Measurements from ENCODE around the gene RAB31. TPM values are rescaled to one million over a fixed set of nuclear protein-coding genes. Genes with fewer than 3 reads are reported as not detected.

RAB31 gene
- total RNA-seq, 1 experiment from 2014 or later: 6.1 TPM

DNA sequence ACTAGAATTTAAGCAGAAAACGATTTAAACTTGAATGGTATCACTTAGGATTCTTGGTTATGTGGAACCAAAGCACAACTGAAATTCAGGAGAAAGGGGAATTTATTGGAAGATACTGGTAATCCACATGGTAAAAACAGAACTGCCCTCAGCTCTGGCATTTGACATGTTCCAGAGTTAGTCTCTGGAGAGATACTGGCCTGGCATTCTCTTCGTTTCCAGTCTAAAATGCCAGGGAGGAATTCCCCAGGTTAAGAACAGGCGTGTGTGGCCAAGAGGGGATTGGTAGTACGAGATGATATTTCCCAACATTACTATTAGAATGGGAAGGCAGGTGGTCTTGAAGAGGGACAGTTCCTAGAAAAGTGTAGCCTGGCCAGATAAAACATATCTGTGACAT is 109.2 kb downstream of the RAB31 start:
- Histone ChIP-seq H3K4me3 (ENCODE audit: low read depth, low read length, poor library complexity, severe bottlenecking) (no peak overlapping the region), H3K9me3 (ENCODE audit: low read depth, low read length, poor library complexity, severe bottlenecking) (peaks cover 3% of the 10 kb centered on the region), H3K27ac (ENCODE audit: low read depth, low read length, poor library complexity, severe bottlenecking) (no peak overlapping the region), H3K36me3 (ENCODE audit: insufficient read depth, low read length, poor library complexity, severe bottlenecking) (no peaks in the 10 kb centered on the region), H3K27me3 (replicated peaks; ENCODE audit: insufficient read depth, low read depth, low read length, poor library complexity) (no peaks in the 10 kb centered on the region), H3K4me1 (ENCODE audit: insufficient read depth, low read length, poor library complexity, severe bottlenecking) (peaks cover 5% of the 10 kb centered on the region)
- ChIA-PET CTCF (no interaction called here), POLR2A (ENCODE audit: low non-redundant PET) (no interaction called here)
- intact Hi-C loops (cut with micrococcal nuclease; ENCODE audit: unreplicated experiment): no loop called here
- BruUV-seq (replicated peaks): no TSS peak
- no peak for DNase-seq (ENCODE audit: low spot score)
- TF ChIP-seq EZH2 (IDR thresholded peaks at IDR 0.05; ENCODE audit: borderline replicate concordance, low read depth, low read length, poor library complexity, severe bottlenecking): no peak
- TF ChIP-seq, protein P1, sequence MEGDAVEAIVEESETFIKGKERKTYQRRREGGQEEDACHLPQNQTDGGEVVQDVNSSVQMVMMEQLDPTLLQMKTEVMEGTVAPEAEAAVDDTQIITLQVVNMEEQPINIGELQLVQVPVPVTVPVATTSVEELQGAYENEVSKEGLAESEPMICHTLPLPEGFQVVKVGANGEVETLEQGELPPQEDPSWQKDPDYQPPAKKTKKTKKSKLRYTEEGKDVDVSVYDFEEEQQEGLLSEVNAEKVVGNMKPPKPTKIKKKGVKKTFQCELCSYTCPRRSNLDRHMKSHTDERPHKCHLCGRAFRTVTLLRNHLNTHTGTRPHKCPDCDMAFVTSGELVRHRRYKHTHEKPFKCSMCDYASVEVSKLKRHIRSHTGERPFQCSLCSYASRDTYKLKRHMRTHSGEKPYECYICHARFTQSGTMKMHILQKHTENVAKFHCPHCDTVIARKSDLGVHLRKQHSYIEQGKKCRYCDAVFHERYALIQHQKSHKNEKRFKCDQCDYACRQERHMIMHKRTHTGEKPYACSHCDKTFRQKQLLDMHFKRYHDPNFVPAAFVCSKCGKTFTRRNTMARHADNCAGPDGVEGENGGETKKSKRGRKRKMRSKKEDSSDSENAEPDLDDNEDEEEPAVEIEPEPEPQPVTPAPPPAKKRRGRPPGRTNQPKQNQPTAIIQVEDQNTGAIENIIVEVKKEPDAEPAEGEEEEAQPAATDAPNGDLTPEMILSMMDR (conservative IDR thresholded peaks at IDR 0.05; ENCODE audit: low read depth, low read length): no peak

DNA sequence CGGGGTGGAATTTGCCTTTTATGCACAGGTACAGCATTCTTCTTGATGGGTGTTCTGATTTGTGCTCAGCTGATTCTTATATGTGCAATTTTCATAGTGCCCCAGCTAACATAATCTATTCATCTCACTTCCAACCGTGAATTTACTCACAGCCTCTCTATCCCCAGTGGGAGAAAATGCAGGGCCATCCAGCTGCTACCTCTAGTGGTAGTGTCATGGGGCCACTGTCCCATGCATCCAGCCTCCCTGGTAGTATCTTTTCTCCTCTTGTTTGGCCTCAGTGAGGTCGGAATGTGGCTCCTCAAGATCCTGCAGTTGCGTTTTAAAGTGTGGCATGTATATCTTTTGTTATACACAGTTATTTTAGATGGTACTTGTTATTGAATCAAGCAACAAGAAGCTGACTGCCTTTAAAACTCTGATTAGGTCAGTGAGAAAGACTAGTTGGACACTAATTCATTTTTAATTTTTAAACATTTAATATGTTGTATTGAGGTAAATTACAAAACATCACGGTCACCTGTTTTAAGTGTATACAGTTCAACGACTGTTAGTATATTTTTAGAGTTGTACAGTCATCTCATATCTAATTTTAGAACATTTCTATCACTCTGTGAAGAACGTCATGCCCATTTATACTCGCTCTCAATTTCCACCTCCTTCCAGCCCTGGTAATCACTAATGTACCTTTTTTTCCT is 109.8 kb downstream of the RAB31 start:
- ChIA-PET CTCF (no interaction called here), POLR2A (ENCODE audit: low non-redundant PET) (no interaction called here)
- no peaks in the 10 kb centered on the region for H3K36me3 ChIP-seq (ENCODE audit: insufficient read depth, low read length, poor library complexity, severe bottlenecking)
- DNase-seq (ENCODE audit: low spot score): no peak
- no peaks in the 10 kb centered on the region for H3K27me3 ChIP-seq (replicated peaks; ENCODE audit: insufficient read depth, low read depth, low read length, poor library complexity)
- BruUV-seq (replicated peaks): no TSS peak
- peaks cover 3% of the 10 kb centered on the region for H3K9me3 ChIP-seq (ENCODE audit: low read depth, low read length, poor library complexity, severe bottlenecking)
- H3K27ac ChIP-seq (ENCODE audit: low read depth, low read length, poor library complexity, severe bottlenecking): no peak overlapping the region
- TF ChIP-seq, protein P1 (conservative IDR thresholded peaks at IDR 0.05; ENCODE audit: low read depth, low read length): no peak
- no peak for TF ChIP-seq EZH2 (IDR thresholded peaks at IDR 0.05; ENCODE audit: borderline replicate concordance, low read depth, low read length, poor library complexity, severe bottlenecking)
- no peak overlapping the region for H3K4me3 ChIP-seq (ENCODE audit: low read depth, low read length, poor library complexity, severe bottlenecking)
- H3K4me1 ChIP-seq (ENCODE audit: insufficient read depth, low read length, poor library complexity, severe bottlenecking): peaks cover 5% of the 10 kb centered on the region
- intact Hi-C loops (cut with micrococcal nuclease; ENCODE audit: unreplicated experiment): no loop called here

DNA sequence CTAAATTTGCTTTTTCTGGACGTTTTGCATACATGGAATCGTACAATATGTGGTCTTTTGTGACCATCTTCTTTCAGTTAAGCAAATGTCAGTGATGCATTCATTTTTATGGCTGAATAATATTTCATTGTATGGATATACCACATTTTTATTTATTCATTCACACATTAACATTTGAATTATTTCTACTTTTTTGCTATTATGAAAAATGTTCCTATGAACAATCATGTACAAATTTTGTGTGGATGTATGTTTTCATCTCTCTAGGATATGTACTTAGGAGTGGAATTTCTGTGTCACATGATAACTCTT is 110.3 kb downstream of the RAB31 start:
- BruUV-seq (replicated peaks): no TSS peak
- intact Hi-C loops (cut with micrococcal nuclease; ENCODE audit: unreplicated experiment): no loop called here
- Histone ChIP-seq H3K9me3 (ENCODE audit: low read depth, low read length, poor library complexity, severe bottlenecking) (peaks cover 3% of the 10 kb centered on the region), H3K36me3 (ENCODE audit: insufficient read depth, low read length, poor library complexity, severe bottlenecking) (no peaks in the 10 kb centered on the region), H3K4me1 (ENCODE audit: insufficient read depth, low read length, poor library complexity, severe bottlenecking) (peaks cover 5% of the 10 kb centered on the region), H3K27me3 (replicated peaks; ENCODE audit: insufficient read depth, low read depth, low read length, poor library complexity) (no peaks in the 10 kb centered on the region), H3K27ac (ENCODE audit: low read depth, low read length, poor library complexity, severe bottlenecking) (no peak overlapping the region), H3K4me3 (ENCODE audit: low read depth, low read length, poor library complexity, severe bottlenecking) (no peak overlapping the region)
- ChIA-PET CTCF (no interaction called here), POLR2A (ENCODE audit: low non-redundant PET) (no interaction called here)
- DNase-seq (ENCODE audit: low spot score): no peak
- TF ChIP-seq EZH2 (IDR thresholded peaks at IDR 0.05; ENCODE audit: borderline replicate concordance, low read depth, low read length, poor library complexity, severe bottlenecking): no peak
- TF ChIP-seq, protein P1 (conservative IDR thresholded peaks at IDR 0.05; ENCODE audit: low read depth, low read length): no peak
